ENCODE results near the gene SPATA20. TPM values are rescaled to one million over a fixed set of nuclear protein-coding genes. Genes with fewer than 3 reads are reported as not detected.

SPATA20 gene
- total RNA-seq, 1 donor from 2014 or later = 71.7 TPM

GRCh38 chr17:50561746-50562141 lies 14.8 kb downstream of the SPATA20 start:
- Mint-ChIP-seq H3K27ac (no peak overlapping the region), H3K4me3 (peak overlapping the region; percentile 71), H3K27me3 (ENCODE audit: low read depth) (peaks cover 83% of the 10 kb centered on the region), H3K36me3 (no peaks in the 10 kb centered on the region), H3K4me1 (peaks cover 46% of the 10 kb centered on the region), H3K9me3 (no peaks in the 10 kb centered on the region)
- TF ChIP-seq CTCF (IDR thresholded peaks at IDR 0.05; ENCODE audit: unreplicated experiment) = no peak
- no peak for DNase-seq (ENCODE audit: low spot score in 2 of 2, unreplicated experiment in 2 of 2)

- H3K4me3 Mint-ChIP-seq = peak overlapping the region; percentile 71
- no peaks in the 10 kb centered on the region for H3K36me3 Mint-ChIP-seq
- TF ChIP-seq CTCF (IDR thresholded peaks at IDR 0.05; ENCODE audit: unreplicated experiment) = no peak
- peak overlapping the region; percentile 15 for H3K27ac Mint-ChIP-seq
- no peaks in the 10 kb centered on the region for H3K9me3 Mint-ChIP-seq
- DNase-seq (ENCODE audit: low spot score in 2 of 2, unreplicated experiment in 2 of 2) = no peak
- H3K27me3 Mint-ChIP-seq (ENCODE audit: low read depth) = peaks cover 85% of the 10 kb centered on the region
- peaks cover 52% of the 10 kb centered on the region for H3K4me1 Mint-ChIP-seq
These were observed 15.5 kb downstream of the SPATA20 start for GRCh38 chr17:50562242-50563091.

GRCh38 chr17:50563092-50563511 lies 16.1 kb downstream of the SPATA20 start:
- Mint-ChIP-seq H3K27ac (peak overlapping the region; percentile 34), H3K4me1 (peaks cover 55% of the 10 kb centered on the region), H3K36me3 (no peaks in the 10 kb centered on the region), H3K27me3 (ENCODE audit: low read depth) (peaks cover 84% of the 10 kb centered on the region), H3K9me3 (no peaks in the 10 kb centered on the region), H3K4me3 (peak overlapping the region; percentile 71)
- TF ChIP-seq CTCF (IDR thresholded peaks at IDR 0.05; ENCODE audit: unreplicated experiment) = no peak
- no peak for DNase-seq (ENCODE audit: low spot score in 2 of 2, unreplicated experiment in 2 of 2)

GRCh38 chr17:50564916-50565315 lies 17.9 kb downstream of the SPATA20 start:
- no peak for TF ChIP-seq CTCF (IDR thresholded peaks at IDR 0.05; ENCODE audit: unreplicated experiment)
- DNase-seq (ENCODE audit: low spot score in 2 of 2, unreplicated experiment in 2 of 2) = no peak
- Mint-ChIP-seq H3K9me3 (no peaks in the 10 kb centered on the region), H3K27ac (peak overlapping the region; percentile 96), H3K4me1 (peaks cover 46% of the 10 kb centered on the region), H3K27me3 (ENCODE audit: low read depth) (peaks cover 66% of the 10 kb centered on the region), H3K36me3 (no peaks in the 10 kb centered on the region), H3K4me3 (peak overlapping the region; percentile 51)

- Mint-ChIP-seq H3K4me1 (peaks cover 50% of the 10 kb centered on the region), H3K9me3 (no peaks in the 10 kb centered on the region), H3K36me3 (no peaks in the 10 kb centered on the region), H3K27me3 (ENCODE audit: low read depth) (peaks cover 60% of the 10 kb centered on the region), H3K4me3 (no peak overlapping the region), H3K27ac (peak overlapping the region; percentile 96)
- TF ChIP-seq CTCF (IDR thresholded peaks at IDR 0.05; ENCODE audit: unreplicated experiment) = no peak
- DNase-seq (ENCODE audit: low spot score in 2 of 2, unreplicated experiment in 2 of 2) = no peak
These were observed 18.7 kb downstream of the SPATA20 start for GRCh38 chr17:50565402-50566350.

Data from mesothelial cell of epicardium (in vitro differentiated cells).